ENCODE data around the gene FAHD1.

Gene FAHD1

GRCh38 chr16:1830213-1830612 lies 3.2 kb downstream of the FAHD1 start:
- Mint-ChIP-seq H3K27me3 (no peaks in the 10 kb centered on the region), H3K4me3 (no peak overlapping the region), H3K4me1 (ENCODE audit: low read depth) (peaks cover 19% of the 10 kb centered on the region), H3K36me3 (ENCODE audit: low read depth) (peaks cover 35% of the 10 kb centered on the region), H3K27ac (no peak overlapping the region), H3K9me3 (no peaks in the 10 kb centered on the region)
- intact Hi-C loops (cut with micrococcal nuclease) = no loop called here

GRCh38 chr16:1831186-1832075 lies 4.4 kb downstream of the FAHD1 start:
- Mint-ChIP-seq H3K4me3 (no peak overlapping the region), H3K27ac (no peak overlapping the region), H3K9me3 (no peaks in the 10 kb centered on the region), H3K4me1 (ENCODE audit: low read depth) (peaks cover 19% of the 10 kb centered on the region), H3K27me3 (no peaks in the 10 kb centered on the region), H3K36me3 (ENCODE audit: low read depth) (peaks cover 35% of the 10 kb centered on the region)
- intact Hi-C loops (cut with micrococcal nuclease) = no loop called here

- Mint-ChIP-seq H3K4me3 (no peak overlapping the region), H3K27ac (no peak overlapping the region), H3K9me3 (no peaks in the 10 kb centered on the region), H3K4me1 (ENCODE audit: low read depth) (peaks cover 13% of the 10 kb centered on the region), H3K36me3 (ENCODE audit: low read depth) (peaks cover 26% of the 10 kb centered on the region), H3K27me3 (no peaks in the 10 kb centered on the region)
- intact Hi-C loops (cut with micrococcal nuclease) = no loop called here
Observed at GRCh38 chr16:1832838-1833454, 5.9 kb downstream of the FAHD1 start.

GRCh38 chr16:1834096-1834495 lies 7.1 kb downstream of the FAHD1 start:
- no peaks in the 10 kb centered on the region for H3K27me3 Mint-ChIP-seq
- H3K27ac Mint-ChIP-seq = no peak overlapping the region
- H3K4me3 Mint-ChIP-seq = no peak overlapping the region
- no peaks in the 10 kb centered on the region for H3K9me3 Mint-ChIP-seq
- peaks cover 26% of the 10 kb centered on the region for H3K36me3 Mint-ChIP-seq (ENCODE audit: low read depth)
- intact Hi-C loops (cut with micrococcal nuclease) = no loop called here
- peaks cover 9% of the 10 kb centered on the region for H3K4me1 Mint-ChIP-seq (ENCODE audit: low read depth)

GRCh38 chr16:1839554-1839953 lies 12.5 kb downstream of the FAHD1 start:
- Mint-ChIP-seq H3K36me3 (ENCODE audit: low read depth) (peaks cover 6% of the 10 kb centered on the region), H3K9me3 (no peaks in the 10 kb centered on the region), H3K4me3 (no peak overlapping the region), H3K4me1 (ENCODE audit: low read depth) (no peaks in the 10 kb centered on the region), H3K27ac (no peak overlapping the region), H3K27me3 (no peaks in the 10 kb centered on the region)
- intact Hi-C loops (cut with micrococcal nuclease) = no loop called here

- intact Hi-C loops (cut with micrococcal nuclease) = no loop called here
- H3K4me3 Mint-ChIP-seq = no peak overlapping the region
- peaks cover 9% of the 10 kb centered on the region for H3K27me3 Mint-ChIP-seq
- H3K27ac Mint-ChIP-seq = no peak overlapping the region
- no peaks in the 10 kb centered on the region for H3K36me3 Mint-ChIP-seq (ENCODE audit: low read depth)
- no peaks in the 10 kb centered on the region for H3K9me3 Mint-ChIP-seq
- no peaks in the 10 kb centered on the region for H3K4me1 Mint-ChIP-seq (ENCODE audit: low read depth)
Observed at GRCh38 chr16:1845985-1846384, 19.0 kb downstream of the FAHD1 start.

- H3K4me3 Mint-ChIP-seq = no peak overlapping the region
- no peaks in the 10 kb centered on the region for H3K9me3 Mint-ChIP-seq
- H3K27me3 Mint-ChIP-seq = peaks cover 12% of the 10 kb centered on the region
- intact Hi-C loops (cut with micrococcal nuclease) = no loop called here
- H3K27ac Mint-ChIP-seq = no peak overlapping the region
- H3K36me3 Mint-ChIP-seq (ENCODE audit: low read depth) = no peaks in the 10 kb centered on the region
- no peaks in the 10 kb centered on the region for H3K4me1 Mint-ChIP-seq (ENCODE audit: low read depth)
Observed at GRCh38 chr16:1846416-1846815, 19.4 kb downstream of the FAHD1 start.

- intact Hi-C loops (cut with micrococcal nuclease) = no loop called here
- Mint-ChIP-seq H3K4me1 (ENCODE audit: low read depth) (no peaks in the 10 kb centered on the region), H3K27me3 (peaks cover 24% of the 10 kb centered on the region), H3K27ac (no peak overlapping the region), H3K36me3 (ENCODE audit: low read depth) (no peaks in the 10 kb centered on the region), H3K4me3 (no peak overlapping the region), H3K9me3 (no peaks in the 10 kb centered on the region)
Observed at GRCh38 chr16:1850981-1851380, 24.0 kb downstream of the FAHD1 start.

GRCh38 chr16:1851793-1852192 lies 24.8 kb downstream of the FAHD1 start:
- no peaks in the 10 kb centered on the region for H3K9me3 Mint-ChIP-seq
- H3K27ac Mint-ChIP-seq = no peak overlapping the region
- H3K4me1 Mint-ChIP-seq (ENCODE audit: low read depth) = no peaks in the 10 kb centered on the region
- no peak overlapping the region for H3K4me3 Mint-ChIP-seq
- H3K36me3 Mint-ChIP-seq (ENCODE audit: low read depth) = no peaks in the 10 kb centered on the region
- intact Hi-C loops (cut with micrococcal nuclease) = no loop called here
- peaks cover 23% of the 10 kb centered on the region for H3K27me3 Mint-ChIP-seq

- Mint-ChIP-seq H3K4me3 (no peak overlapping the region), H3K36me3 (ENCODE audit: low read depth) (no peaks in the 10 kb centered on the region), H3K27me3 (peaks cover 56% of the 10 kb centered on the region), H3K27ac (no peak overlapping the region), H3K4me1 (ENCODE audit: low read depth) (no peaks in the 10 kb centered on the region), H3K9me3 (no peaks in the 10 kb centered on the region)
- intact Hi-C loops (cut with micrococcal nuclease) = no loop called here
Observed at GRCh38 chr16:1857433-1858097, 30.6 kb downstream of the FAHD1 start.

- Mint-ChIP-seq H3K36me3 (ENCODE audit: low read depth) (no peaks in the 10 kb centered on the region), H3K27ac (no peak overlapping the region), H3K27me3 (peaks cover 56% of the 10 kb centered on the region), H3K4me3 (no peak overlapping the region), H3K4me1 (ENCODE audit: low read depth) (no peaks in the 10 kb centered on the region), H3K9me3 (no peaks in the 10 kb centered on the region)
- intact Hi-C loops (cut with micrococcal nuclease) = no loop called here
Observed at GRCh38 chr16:1858189-1858865, 31.3 kb downstream of the FAHD1 start.

- Mint-ChIP-seq H3K36me3 (ENCODE audit: low read depth) (no peaks in the 10 kb centered on the region), H3K4me3 (no peak overlapping the region), H3K4me1 (ENCODE audit: low read depth) (no peaks in the 10 kb centered on the region), H3K9me3 (no peaks in the 10 kb centered on the region), H3K27me3 (peaks cover 56% of the 10 kb centered on the region), H3K27ac (no peak overlapping the region)
- intact Hi-C loops (cut with micrococcal nuclease) = no loop called here
Observed at GRCh38 chr16:1859650-1860049, 32.6 kb downstream of the FAHD1 start.

- H3K36me3 Mint-ChIP-seq (ENCODE audit: low read depth) = no peaks in the 10 kb centered on the region
- no peak overlapping the region for H3K27ac Mint-ChIP-seq
- H3K27me3 Mint-ChIP-seq = peaks cover 58% of the 10 kb centered on the region
- no peaks in the 10 kb centered on the region for H3K4me1 Mint-ChIP-seq (ENCODE audit: low read depth)
- no peaks in the 10 kb centered on the region for H3K9me3 Mint-ChIP-seq
- intact Hi-C loops (cut with micrococcal nuclease) = no loop called here
- no peak overlapping the region for H3K4me3 Mint-ChIP-seq
Observed at GRCh38 chr16:1861730-1862129, 34.7 kb downstream of the FAHD1 start.

- Mint-ChIP-seq H3K27ac (no peak overlapping the region), H3K27me3 (peaks cover 51% of the 10 kb centered on the region), H3K4me1 (ENCODE audit: low read depth) (no peaks in the 10 kb centered on the region), H3K9me3 (no peaks in the 10 kb centered on the region), H3K4me3 (no peak overlapping the region), H3K36me3 (ENCODE audit: low read depth) (no peaks in the 10 kb centered on the region)
- intact Hi-C loops (cut with micrococcal nuclease) = no loop called here
Observed at GRCh38 chr16:1862394-1862793, 35.4 kb downstream of the FAHD1 start.

Measured in dendritic cell treated with granulocyte-macrophage colony-stimulating factor and Interleukin-4, amounts not matched to agents 40 ng/mL and 50 ng/mL, for 4 days (primary cell).